ENCODE measurements around the gene PHACTR1.

DNA sequence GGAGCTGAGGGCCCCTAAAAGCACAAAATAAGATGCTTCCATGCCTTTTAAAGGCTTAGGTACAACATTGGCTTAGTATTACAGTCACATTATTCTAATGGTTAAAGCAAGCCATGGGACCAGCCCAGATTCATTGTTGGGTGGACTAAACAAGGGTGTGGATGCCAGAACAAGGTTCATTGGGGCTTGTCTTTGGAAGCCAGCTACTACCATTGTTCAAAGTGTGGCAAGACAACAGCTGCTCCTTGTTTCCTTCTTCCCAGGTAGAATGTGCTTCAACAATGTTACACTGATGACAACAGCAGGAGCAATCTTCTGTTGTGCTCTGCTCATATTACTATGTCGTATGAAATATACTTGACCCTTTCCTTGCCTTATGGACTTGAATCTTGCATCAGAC lies 350.3 kb downstream of the PHACTR1 start:
- TF ChIP-seq SIN3A (IDR thresholded peaks at IDR 0.05; ENCODE audit: borderline replicate concordance, insufficient read depth, low read depth, low read length): no peak
- TF ChIP-seq, protein P1, sequence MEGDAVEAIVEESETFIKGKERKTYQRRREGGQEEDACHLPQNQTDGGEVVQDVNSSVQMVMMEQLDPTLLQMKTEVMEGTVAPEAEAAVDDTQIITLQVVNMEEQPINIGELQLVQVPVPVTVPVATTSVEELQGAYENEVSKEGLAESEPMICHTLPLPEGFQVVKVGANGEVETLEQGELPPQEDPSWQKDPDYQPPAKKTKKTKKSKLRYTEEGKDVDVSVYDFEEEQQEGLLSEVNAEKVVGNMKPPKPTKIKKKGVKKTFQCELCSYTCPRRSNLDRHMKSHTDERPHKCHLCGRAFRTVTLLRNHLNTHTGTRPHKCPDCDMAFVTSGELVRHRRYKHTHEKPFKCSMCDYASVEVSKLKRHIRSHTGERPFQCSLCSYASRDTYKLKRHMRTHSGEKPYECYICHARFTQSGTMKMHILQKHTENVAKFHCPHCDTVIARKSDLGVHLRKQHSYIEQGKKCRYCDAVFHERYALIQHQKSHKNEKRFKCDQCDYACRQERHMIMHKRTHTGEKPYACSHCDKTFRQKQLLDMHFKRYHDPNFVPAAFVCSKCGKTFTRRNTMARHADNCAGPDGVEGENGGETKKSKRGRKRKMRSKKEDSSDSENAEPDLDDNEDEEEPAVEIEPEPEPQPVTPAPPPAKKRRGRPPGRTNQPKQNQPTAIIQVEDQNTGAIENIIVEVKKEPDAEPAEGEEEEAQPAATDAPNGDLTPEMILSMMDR (IDR thresholded peaks at IDR 0.05): no peak
